GM19023 (cell line): Measurements from ENCODE around the gene MARCHF7.
"Not testable (repeated sequence)": the region's sequence is repeated elsewhere in the genome, so short reads cannot be mapped to it uniquely, and the experiment has no call there.

Experiments
- ATAC-seq: cut with Tn5 transposase; IDR thresholded peaks from one replicate; pipeline ENCODE4 v1.9.1; 2021; ENCODE audit warnings: mild to moderate bottlenecking, moderate library complexity; ENCODE audit not compliant: unreplicated experiment

MARCHF7 gene

DNA sequence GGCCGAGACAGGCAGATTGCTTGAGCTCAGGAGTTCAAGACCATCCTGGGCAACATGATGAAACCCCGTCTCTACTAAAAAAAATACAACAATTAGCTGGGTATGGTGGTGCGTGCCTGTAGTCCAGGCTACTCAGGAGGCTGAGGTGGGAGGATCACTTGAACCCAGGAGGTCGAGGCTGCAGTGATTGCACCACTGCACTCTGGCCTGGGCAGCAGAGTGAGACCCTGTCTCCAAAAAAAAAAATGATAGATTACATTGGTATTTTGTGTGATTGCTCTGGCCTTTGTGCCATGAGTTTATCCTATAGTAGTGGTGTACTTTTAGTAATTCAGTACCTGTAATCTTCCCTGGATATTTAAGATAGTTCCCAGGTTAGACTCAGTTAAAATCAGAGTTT, 4.1 kb downstream of the MARCHF7 start:
- not testable (repeated sequence) for ATAC-seq

DNA sequence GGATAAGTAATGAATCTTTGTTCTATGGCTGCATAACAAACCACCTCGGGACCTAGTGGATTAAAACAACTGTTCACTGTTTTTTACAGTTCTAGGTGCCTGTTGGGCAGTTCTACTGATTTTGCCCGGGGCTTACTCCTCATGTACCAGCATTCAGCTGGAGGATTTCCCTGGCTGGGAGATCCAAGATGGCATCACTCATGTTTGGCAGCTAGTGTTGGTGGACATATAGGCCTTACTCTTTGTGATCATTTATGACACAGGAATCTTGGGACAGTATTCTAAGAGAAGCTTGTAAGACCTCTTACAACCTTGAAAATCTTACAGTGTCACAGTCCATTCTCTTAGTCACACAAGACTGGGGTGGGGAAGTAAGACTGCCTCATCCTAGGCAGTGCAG, 4.6 kb downstream of the MARCHF7 start:
- ATAC-seq = no peak

GRCh38 chr2:159720676-159721075, 8.4 kb downstream of the MARCHF7 start:
- no peak for ATAC-seq

DNA sequence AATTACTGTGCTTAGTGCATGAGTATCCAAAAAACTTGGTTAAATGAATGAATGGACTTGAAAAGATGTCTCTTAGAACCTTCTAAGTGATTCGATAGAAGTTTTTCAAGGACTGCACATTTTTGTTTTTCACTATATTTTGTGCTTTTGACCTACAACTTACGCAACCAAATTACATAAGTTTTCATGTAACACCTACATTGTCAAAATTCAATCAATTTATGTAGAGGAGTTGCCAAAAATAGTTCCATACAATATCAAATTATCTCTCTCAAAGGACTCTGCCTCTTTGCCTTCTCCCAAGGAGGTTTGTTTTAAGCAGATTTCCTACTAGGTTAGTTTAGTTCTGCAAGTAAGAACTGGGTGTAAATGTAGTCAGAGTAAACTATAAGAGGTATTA, 10.3 kb downstream of the MARCHF7 start:
- ATAC-seq = no peak

DNA sequence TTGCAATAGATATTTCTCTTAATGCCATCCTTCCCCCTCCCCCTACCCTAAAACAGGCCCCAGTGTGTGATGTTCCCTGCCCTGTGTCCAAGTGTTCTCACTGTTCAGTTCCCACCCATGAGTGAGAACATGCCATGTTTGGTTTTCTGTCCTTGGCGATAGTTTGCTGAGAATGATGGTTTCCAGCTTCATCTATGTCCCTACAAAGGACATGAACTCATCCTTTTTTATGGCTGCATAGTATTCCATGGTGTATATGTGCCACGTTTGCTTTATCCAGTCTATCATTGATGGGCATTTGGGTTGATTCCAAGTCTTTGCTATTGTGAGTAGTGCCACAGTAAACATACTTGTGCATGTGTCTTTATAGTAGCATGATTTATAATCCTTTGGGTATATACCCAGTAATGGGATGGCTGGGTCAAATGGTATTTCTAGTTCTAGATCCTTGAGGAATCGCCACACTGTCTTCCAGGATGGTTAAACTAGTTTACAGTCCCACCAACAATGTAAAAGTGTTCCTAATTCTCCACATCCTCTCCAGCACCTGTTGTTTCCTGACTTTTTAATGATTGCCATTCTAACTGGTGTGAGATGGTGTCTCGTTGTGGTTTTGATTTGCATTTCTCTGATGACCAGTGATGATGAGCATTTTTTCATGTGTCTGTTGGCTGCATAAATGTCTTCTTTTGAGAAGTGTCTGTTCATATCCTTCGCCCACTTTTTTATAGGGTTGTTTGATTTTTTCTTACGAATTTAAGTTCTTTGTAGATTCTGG, 12.7 kb downstream of the MARCHF7 start:
- ATAC-seq = not testable (repeated sequence)

DNA sequence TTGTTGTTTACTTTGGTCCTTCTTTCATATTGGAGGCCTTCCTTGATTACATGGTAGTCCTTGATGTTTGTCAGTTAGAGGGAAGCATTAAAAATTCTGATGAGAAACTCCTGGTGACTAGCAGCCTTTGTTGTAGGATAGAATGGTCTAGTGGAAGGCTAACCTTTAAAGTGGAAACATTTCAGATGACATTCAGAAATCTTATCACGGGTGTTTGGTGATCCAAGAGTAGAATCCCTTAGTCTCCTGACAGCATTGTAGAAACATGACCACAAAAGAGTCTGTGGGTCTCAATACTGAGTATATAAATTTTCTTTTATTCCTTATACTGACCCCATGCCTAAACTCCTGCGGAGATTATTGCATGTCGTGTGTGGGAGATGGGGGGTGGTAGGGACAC, 13.4 kb downstream of the MARCHF7 start:
- no peak for ATAC-seq

DNA sequence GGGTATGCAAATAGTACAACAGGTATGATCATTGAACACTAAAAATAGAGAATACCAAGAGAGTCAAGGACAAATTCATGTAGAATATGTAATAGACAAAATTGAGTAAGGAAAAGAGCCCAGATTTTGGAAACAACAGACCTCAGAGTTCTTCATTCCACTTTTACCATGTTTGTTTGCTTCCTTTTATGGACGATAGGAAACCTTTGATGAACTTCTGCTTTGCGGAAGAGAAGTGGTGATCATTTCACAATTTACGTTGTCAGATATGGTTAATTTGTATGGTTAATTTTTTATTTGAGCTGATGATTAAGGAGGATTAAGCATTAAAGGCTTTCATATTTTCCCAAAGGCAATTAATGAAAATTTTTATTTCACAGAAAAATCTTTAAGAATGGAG, 16.3 kb downstream of the MARCHF7 start:
- no peak for ATAC-seq

DNA sequence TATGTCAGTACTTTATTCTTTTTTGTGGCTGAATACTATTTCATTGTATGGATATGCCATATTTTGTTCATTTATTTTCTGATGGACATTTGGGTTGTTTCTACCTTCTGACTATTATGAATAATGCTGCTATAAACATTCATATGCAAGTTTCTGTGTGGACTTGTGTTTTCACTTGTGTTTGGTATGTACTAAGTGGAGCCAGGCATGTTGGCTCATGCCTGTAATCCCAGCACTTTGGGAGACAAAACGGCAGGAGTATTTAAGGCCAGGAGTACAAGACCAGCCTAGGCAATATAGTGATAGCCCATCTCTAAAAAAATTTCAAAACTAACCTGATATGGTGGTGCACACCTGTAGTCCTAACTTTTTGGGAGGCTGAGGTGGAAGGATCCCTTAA, 23.3 kb downstream of the MARCHF7 start:
- ATAC-seq = no peak

GRCh38 chr2:159736048-159736447, 23.7 kb downstream of the MARCHF7 start:
- no peak for ATAC-seq

GRCh38 chr2:159737292-159737916, 25.1 kb downstream of the MARCHF7 start:
- no peak for ATAC-seq

GRCh38 chr2:159737917-159738296, 25.6 kb downstream of the MARCHF7 start:
- ATAC-seq = no peak

DNA sequence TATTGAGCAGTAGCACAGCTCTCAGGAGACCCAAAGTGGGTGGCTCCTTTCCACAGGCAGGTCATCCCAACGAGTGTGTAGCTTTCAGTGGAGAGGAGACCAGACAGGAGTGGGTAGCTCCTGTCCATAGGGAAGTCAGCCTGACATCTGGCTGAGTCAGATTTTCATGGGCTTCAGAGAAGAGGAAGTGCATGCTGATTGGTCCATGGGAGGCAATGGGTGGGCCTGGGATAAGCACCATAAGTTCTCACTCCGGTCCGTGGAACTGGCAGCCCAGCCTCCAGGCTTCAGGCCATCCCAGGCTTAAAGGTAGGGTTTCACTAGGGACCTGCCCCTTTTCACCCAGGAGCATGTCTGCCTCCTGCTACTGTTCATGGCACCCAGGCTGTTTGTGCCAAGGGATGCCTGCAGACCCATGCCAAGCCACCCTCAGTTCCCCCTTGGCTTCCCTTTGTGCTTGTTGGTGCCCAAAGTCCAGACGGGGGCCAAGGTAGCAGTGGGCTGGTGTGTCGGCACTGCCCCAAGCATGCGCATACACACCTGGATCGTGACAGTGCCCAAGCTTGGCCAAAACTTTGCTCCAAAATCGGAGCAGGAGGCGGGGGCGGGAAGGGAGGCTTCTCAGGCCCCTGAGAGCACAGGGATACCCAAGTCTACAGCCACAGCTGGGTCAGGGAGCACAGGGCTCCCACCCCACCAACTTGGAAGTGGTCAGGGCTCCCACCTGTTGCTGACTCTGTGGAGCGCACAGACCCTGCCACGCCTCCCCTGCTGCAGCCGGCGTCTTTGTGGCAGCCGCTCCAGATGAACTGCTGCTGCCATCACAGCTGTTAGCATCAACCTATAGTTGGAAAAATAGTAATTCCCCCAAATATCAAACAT, 26.4 kb downstream of the MARCHF7 start:
- no peak for ATAC-seq

- ATAC-seq = no peak
Measured at GRCh38 chr2:159742846-159743245, 30.5 kb downstream of the MARCHF7 start.

GRCh38 chr2:159744363-159744762, 32.1 kb downstream of the MARCHF7 start:
- ATAC-seq = no peak

DNA sequence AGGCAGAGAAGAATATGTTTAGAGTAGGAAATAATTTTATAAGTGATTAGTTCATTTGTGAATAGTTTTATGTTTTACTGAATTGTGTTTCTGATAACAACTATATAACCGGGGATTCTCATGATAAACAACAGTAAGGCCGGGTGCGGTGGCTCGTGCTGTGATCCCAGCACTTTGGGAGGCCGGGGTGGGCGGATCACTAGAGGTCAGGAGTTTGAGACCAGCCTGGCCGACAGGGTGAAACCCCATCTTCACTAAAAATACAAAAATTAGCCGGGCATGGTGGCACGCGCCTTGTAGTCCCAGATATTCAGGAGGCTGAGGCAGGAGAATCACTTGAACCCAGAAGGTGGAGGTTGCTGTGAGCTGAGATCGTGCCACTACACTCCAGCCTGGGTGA, 32.9 kb downstream of the MARCHF7 start:
- not testable (repeated sequence) for ATAC-seq

DNA sequence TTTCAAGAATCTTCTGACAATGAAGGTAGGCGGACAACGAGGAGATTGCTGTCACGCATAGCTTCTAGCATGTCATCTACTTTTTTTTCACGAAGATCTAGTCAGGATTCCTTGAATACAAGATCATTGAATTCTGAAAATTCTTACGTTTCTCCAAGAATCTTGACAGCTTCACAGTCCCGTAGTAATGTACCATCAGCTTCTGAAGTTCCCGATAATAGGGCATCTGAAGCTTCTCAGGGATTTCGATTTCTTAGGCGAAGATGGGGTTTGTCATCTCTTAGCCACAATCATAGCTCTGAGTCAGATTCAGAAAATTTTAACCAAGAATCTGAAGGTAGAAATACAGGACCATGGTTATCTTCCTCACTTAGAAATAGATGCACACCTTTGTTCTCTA, 35.8 kb downstream of the MARCHF7 start:
- ATAC-seq = no peak

GRCh38 chr2:159750873-159751272, 38.6 kb downstream of the MARCHF7 start:
- ATAC-seq = no peak

DNA sequence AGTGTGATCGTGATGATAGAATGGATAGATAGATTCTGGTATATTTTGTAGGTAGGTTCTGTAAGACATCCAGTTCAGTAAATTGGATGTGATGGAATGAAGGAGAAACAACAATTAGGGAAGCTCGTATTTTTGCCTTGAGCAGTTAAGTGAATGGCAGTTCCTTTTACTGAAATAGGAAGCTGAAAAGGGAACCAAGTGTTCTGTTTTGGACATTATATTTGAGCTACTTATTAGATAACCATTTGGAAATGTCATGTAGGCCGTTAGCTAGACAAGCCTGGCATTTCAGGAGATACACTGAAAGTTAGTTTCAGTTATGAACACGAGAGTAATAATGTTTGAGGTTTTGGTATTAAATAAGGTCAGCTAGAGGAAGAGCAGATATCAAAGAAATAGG, 41.5 kb downstream of the MARCHF7 start:
- no peak for ATAC-seq

GRCh38 chr2:159755014-159755413, 42.7 kb downstream of the MARCHF7 start:
- ATAC-seq = no peak

- ATAC-seq = no peak
Measured at GRCh38 chr2:159755788-159756187, 43.5 kb downstream of the MARCHF7 start.

- no peak for ATAC-seq
Measured at GRCh38 chr2:159758239-159758638, 45.9 kb downstream of the MARCHF7 start.

- ATAC-seq = no peak
Measured at GRCh38 chr2:159758686-159759085, 46.4 kb downstream of the MARCHF7 start.
